HEK293 (cell line): ENCODE results near the gene MLEC.

ENCODE experiments used
- KLF7 ChIP-seq: fragments of 450-650 bp; formaldehyde crosslinking; IDR thresholded peaks from 2 replicates; pipeline ENCODE4 v1.5.1; 2016; ENCODE audit warnings: missing biosample characterization, missing genetic modification characterization, borderline replicate concordance
- ZNF140 ChIP-seq: fragments of 450-650 bp; formaldehyde crosslinking; IDR thresholded peaks from 2 replicates; pipeline ENCODE4 v1.5.1; 2016; ENCODE audit warnings: missing biosample characterization, missing genetic modification characterization
- ZNF37A ChIP-seq: fragments of 450-650 bp; IDR thresholded peaks from 2 replicates; pipeline ENCODE4 v1.5.1; 2018; ENCODE audit warnings: missing biosample characterization, missing genetic modification characterization
- ZNF404 ChIP-seq: fragments of 450-650 bp; formaldehyde crosslinking; IDR thresholded peaks from 2 replicates; pipeline ENCODE4 v1.5.1; 2017; ENCODE audit warnings: missing biosample characterization, missing genetic modification characterization
- ZNF423 ChIP-seq: fragments of 450-650 bp; formaldehyde crosslinking; IDR thresholded peaks from 2 replicates; pipeline ENCODE4 v1.5.1; 2016; ENCODE audit warnings: missing biosample characterization, missing genetic modification characterization
- ZNF514 ChIP-seq: fragments of 450-650 bp; formaldehyde crosslinking; IDR thresholded peaks from 2 replicates; pipeline ENCODE4 v1.5.1; 2016; ENCODE audit warnings: missing biosample characterization, missing genetic modification characterization
- ZNF521 ChIP-seq: fragments of 450-650 bp; formaldehyde crosslinking; IDR thresholded peaks from 2 replicates; pipeline ENCODE4 v1.5.1; 2017; ENCODE audit warnings: missing biosample characterization, mild to moderate bottlenecking, missing genetic modification characterization
- ZNF530 ChIP-seq: fragments of 450-650 bp; formaldehyde crosslinking; IDR thresholded peaks from 2 replicates; pipeline ENCODE4 v1.5.1; 2016; ENCODE audit warnings: low read depth, missing biosample characterization, missing genetic modification characterization
- ZNF549 ChIP-seq: fragments of 450-650 bp; IDR thresholded peaks from 2 replicates; pipeline ENCODE4 v1.5.1; 2018; ENCODE audit warnings: missing biosample characterization, missing genetic modification characterization, mild to moderate bottlenecking, inconsistent platforms, moderate library complexity
- ZNF555 ChIP-seq: fragments of 450-650 bp; formaldehyde crosslinking; conservative IDR thresholded peaks from 2 replicates; pipeline ENCODE4 v1.5.1; 2017; ENCODE audit warnings: missing biosample characterization, mild to moderate bottlenecking, missing genetic modification characterization, inconsistent platforms
- ZNF560 ChIP-seq: fragments of 450-650 bp; formaldehyde crosslinking; IDR thresholded peaks from 2 replicates; pipeline ENCODE4 v1.5.1; 2017; ENCODE audit warnings: missing biosample characterization, missing genetic modification characterization, borderline replicate concordance
- ZNF561 ChIP-seq: fragments of 450-650 bp; IDR thresholded peaks from 2 replicates; pipeline ENCODE4 v1.5.1; 2018; ENCODE audit warnings: missing biosample characterization, missing genetic modification characterization, borderline replicate concordance
- ZNF707 ChIP-seq: fragments of 450-650 bp; formaldehyde crosslinking; IDR thresholded peaks from 2 replicates; pipeline ENCODE4 v1.5.1; 2016; ENCODE audit warnings: missing biosample characterization, missing genetic modification characterization
- ZNF76 ChIP-seq: fragments of 450-650 bp; formaldehyde crosslinking; IDR thresholded peaks from 2 replicates; pipeline ENCODE4; 2016; ENCODE audit warnings: low read depth, missing biosample characterization, missing genetic modification characterization, borderline replicate concordance
- ZNF791 ChIP-seq: fragments of 450-650 bp; formaldehyde crosslinking; IDR thresholded peaks from 2 replicates; pipeline ENCODE4 v1.5.1; 2016; ENCODE audit warnings: missing biosample characterization, missing genetic modification characterization
- ZNF792 ChIP-seq: fragments of 450-650 bp; formaldehyde crosslinking; IDR thresholded peaks from 2 replicates; pipeline ENCODE4 v1.5.1; 2016; ENCODE audit warnings: missing biosample characterization, missing genetic modification characterization
- ZSCAN16 ChIP-seq: fragments of 450-650 bp; formaldehyde crosslinking; IDR thresholded peaks from 2 replicates; pipeline ENCODE4 v1.5.1; 2016; ENCODE audit warnings: missing biosample characterization, missing genetic modification characterization
- TF ChIP-seq, protein P1 (sequence below): fragments of 450-650 bp; formaldehyde crosslinking; IDR thresholded peaks from 2 replicates; pipeline ENCODE4 v1.5.1; 2016; ENCODE audit warnings: missing biosample characterization, missing genetic modification characterization, borderline replicate concordance
- TF ChIP-seq, protein P2 (sequence below): fragments of 450-650 bp; formaldehyde crosslinking; conservative IDR thresholded peaks from 2 replicates; pipeline ENCODE4 v1.5.1; 2016; ENCODE audit warnings: low read depth, missing biosample characterization, missing genetic modification characterization
- TF ChIP-seq, protein P3 (sequence below): fragments of 450-650 bp; formaldehyde crosslinking; IDR thresholded peaks from 2 replicates; pipeline ENCODE4 v1.5.1; 2016; ENCODE audit warnings: missing biosample characterization, missing genetic modification characterization
- TF ChIP-seq, protein P4 (sequence below): fragments of 450-650 bp; formaldehyde crosslinking; IDR thresholded peaks from 2 replicates; pipeline ENCODE4 v1.5.1; 2016; ENCODE audit warnings: missing biosample characterization, missing genetic modification characterization, borderline replicate concordance
- TF ChIP-seq, protein P5 (sequence below): fragments of 450-650 bp; formaldehyde crosslinking; IDR thresholded peaks from 2 replicates; pipeline ENCODE4 v1.5.1; 2016; ENCODE audit warnings: missing biosample characterization, missing genetic modification characterization
- TF ChIP-seq, protein P6 (sequence below): IDR thresholded peaks from 2 replicates; pipeline ENCODE4 v1.6.1; 2011; ENCODE audit warnings: mild to moderate bottlenecking, low read depth, low read length, borderline replicate concordance

MLEC gene

DNA sequence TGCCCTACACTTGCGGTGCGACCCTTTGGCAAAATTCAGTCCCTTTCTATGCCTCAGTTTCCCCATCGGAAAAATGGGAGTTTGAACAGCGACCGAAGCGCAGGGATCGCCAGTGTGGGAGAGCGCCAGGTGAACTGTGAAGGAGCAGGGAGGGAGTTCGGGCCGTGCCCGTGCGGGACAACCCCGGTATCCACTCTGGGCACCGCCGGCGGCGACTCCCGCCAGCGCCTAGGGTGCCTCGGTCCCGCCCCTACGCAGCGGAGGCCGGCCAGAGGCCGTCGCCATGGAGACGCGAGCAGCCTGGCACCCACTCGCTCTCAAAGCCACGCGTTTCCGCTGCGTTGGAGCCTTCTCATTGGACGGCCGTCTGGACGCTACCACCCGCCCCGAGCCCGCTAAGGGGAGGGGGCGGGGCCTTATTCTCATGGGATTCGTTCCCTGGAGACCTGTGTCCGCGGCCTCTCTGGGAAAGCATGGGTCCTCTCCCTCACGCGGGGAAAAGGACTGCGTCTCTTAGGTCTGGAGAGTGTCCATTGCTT lies 729 bp upstream of the MLEC start (continued):
- TF ChIP-seq, protein P1, sequence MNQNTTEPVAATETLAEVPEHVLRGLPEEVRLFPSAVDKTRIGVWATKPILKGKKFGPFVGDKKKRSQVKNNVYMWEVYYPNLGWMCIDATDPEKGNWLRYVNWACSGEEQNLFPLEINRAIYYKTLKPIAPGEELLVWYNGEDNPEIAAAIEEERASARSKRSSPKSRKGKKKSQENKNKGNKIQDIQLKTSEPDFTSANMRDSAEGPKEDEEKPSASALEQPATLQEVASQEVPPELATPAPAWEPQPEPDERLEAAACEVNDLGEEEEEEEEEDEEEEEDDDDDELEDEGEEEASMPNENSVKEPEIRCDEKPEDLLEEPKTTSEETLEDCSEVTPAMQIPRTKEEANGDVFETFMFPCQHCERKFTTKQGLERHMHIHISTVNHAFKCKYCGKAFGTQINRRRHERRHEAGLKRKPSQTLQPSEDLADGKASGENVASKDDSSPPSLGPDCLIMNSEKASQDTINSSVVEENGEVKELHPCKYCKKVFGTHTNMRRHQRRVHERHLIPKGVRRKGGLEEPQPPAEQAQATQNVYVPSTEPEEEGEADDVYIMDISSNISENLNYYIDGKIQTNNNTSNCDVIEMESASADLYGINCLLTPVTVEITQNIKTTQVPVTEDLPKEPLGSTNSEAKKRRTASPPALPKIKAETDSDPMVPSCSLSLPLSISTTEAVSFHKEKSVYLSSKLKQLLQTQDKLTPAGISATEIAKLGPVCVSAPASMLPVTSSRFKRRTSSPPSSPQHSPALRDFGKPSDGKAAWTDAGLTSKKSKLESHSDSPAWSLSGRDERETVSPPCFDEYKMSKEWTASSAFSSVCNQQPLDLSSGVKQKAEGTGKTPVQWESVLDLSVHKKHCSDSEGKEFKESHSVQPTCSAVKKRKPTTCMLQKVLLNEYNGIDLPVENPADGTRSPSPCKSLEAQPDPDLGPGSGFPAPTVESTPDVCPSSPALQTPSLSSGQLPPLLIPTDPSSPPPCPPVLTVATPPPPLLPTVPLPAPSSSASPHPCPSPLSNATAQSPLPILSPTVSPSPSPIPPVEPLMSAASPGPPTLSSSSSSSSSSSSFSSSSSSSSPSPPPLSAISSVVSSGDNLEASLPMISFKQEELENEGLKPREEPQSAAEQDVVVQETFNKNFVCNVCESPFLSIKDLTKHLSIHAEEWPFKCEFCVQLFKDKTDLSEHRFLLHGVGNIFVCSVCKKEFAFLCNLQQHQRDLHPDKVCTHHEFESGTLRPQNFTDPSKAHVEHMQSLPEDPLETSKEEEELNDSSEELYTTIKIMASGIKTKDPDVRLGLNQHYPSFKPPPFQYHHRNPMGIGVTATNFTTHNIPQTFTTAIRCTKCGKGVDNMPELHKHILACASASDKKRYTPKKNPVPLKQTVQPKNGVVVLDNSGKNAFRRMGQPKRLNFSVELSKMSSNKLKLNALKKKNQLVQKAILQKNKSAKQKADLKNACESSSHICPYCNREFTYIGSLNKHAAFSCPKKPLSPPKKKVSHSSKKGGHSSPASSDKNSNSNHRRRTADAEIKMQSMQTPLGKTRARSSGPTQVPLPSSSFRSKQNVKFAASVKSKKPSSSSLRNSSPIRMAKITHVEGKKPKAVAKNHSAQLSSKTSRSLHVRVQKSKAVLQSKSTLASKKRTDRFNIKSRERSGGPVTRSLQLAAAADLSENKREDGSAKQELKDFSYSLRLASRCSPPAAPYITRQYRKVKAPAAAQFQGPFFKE (tag by site-specific recombination) = no peak
- TF ChIP-seq ZNF561 (tag by site-specific recombination) (no peak), KLF7 (no peak), ZNF555 (tag by site-specific recombination) (no peak), ZNF792 (tag by site-specific recombination) (no peak), ZNF530 (no peak), ZNF521 (tag by site-specific recombination) (no peak), ZSCAN16 (tag by site-specific recombination) (no peak), ZNF37A (tag by site-specific recombination) (no peak), ZNF560 (tag by site-specific recombination) (0 out of 2 replicates have a peak, but pooled peaks have one; percentile 42), ZNF514 (no peak), ZNF140 (tag by site-specific recombination) (no peak), ZNF707 (tag by site-specific recombination) (no peak), ZNF404 (tag by site-specific recombination) (no peak), ZNF549 (no peak), ZNF76 (tag by site-specific recombination) (0 out of 2 replicates have a peak, but pooled peaks have one; percentile 5), ZNF791 (tag by site-specific recombination) (no peak), ZNF423 (peak; percentile 94)
- TF ChIP-seq, protein P2, sequence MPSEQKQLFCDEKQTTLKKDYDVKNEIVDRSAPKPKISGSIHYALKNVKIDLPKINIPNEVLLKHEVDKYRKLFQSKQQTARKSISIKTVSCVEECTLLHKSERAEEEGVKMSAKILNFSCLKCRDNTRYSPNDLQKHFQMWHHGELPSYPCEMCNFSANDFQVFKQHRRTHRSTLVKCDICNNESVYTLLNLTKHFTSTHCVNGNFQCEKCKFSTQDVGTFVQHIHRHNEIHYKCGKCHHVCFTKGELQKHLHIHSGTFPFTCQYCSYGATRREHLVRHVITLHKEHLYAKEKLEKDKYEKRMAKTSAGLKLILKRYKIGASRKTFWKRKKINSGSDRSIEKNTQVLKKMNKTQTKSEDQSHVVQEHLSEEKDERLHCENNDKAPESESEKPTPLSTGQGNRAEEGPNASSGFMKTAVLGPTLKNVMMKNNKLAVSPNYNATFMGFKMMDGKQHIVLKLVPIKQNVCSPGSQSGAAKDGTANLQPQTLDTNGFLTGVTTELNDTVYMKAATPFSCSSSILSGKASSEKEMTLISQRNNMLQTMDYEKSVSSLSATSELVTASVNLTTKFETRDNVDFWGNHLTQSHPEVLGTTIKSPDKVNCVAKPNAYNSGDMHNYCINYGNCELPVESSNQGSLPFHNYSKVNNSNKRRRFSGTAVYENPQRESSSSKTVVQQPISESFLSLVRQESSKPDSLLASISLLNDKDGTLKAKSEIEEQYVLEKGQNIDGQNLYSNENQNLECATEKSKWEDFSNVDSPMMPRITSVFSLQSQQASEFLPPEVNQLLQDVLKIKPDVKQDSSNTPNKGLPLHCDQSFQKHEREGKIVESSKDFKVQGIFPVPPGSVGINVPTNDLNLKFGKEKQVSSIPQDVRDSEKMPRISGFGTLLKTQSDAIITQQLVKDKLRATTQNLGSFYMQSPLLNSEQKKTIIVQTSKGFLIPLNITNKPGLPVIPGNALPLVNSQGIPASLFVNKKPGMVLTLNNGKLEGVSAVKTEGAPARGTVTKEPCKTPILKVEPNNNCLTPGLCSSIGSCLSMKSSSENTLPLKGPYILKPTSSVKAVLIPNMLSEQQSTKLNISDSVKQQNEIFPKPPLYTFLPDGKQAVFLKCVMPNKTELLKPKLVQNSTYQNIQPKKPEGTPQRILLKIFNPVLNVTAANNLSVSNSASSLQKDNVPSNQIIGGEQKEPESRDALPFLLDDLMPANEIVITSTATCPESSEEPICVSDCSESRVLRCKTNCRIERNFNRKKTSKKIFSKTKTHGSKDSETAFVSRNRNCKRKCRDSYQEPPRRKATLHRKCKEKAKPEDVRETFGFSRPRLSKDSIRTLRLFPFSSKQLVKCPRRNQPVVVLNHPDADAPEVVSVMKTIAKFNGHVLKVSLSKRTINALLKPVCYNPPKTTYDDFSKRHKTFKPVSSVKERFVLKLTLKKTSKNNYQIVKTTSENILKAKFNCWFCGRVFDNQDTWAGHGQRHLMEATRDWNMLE = no peak
- TF ChIP-seq, protein P3, sequence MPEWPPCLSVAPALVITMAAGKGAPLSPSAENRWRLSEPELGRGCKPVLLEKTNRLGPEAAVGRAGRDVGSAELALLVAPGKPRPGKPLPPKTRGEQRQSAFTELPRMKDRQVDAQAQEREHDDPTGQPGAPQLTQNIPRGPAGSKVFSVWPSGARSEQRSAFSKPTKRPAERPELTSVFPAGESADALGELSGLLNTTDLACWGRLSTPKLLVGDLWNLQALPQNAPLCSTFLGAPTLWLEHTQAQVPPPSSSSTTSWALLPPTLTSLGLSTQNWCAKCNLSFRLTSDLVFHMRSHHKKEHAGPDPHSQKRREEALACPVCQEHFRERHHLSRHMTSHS = no peak
- TF ChIP-seq, protein P4, sequence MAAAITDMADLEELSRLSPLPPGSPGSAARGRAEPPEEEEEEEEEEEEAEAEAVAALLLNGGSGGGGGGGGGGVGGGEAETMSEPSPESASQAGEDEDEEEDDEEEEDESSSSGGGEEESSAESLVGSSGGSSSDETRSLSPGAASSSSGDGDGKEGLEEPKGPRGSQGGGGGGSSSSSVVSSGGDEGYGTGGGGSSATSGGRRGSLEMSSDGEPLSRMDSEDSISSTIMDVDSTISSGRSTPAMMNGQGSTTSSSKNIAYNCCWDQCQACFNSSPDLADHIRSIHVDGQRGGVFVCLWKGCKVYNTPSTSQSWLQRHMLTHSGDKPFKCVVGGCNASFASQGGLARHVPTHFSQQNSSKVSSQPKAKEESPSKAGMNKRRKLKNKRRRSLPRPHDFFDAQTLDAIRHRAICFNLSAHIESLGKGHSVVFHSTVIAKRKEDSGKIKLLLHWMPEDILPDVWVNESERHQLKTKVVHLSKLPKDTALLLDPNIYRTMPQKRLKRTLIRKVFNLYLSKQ = no peak
- TF ChIP-seq, protein P5, sequence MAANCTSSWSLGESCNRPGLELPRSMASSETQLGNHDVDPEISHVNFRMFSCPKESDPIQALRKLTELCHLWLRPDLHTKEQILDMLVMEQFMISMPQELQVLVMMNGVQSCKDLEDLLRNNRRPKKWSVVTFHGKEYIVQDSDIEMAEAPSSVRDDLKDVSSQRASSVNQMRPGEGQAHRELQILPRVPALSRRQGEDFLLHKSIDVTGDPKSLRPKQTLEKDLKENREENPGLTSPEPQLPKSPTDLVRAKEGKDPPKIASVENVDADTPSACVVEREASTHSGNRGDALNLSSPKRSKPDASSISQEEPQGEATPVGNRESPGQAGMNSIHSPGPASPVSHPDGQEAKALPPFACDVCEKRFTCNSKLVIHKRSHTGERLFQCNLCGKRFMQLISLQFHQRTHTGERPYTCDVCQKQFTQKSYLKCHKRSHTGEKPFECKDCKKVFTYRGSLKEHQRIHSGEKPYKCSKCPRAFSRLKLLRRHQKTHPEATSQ (tag by site-specific recombination) = peak; percentile 26; the same call in 1 of the 2 replicates
- TF ChIP-seq, protein P6, sequence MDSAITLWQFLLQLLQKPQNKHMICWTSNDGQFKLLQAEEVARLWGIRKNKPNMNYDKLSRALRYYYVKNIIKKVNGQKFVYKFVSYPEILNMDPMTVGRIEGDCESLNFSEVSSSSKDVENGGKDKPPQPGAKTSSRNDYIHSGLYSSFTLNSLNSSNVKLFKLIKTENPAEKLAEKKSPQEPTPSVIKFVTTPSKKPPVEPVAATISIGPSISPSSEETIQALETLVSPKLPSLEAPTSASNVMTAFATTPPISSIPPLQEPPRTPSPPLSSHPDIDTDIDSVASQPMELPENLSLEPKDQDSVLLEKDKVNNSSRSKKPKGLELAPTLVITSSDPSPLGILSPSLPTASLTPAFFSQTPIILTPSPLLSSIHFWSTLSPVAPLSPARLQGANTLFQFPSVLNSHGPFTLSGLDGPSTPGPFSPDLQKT = no peak
